PC-3 (cell line): ENCODE measurements around the gene HPSE2. TPM values are rescaled to one million over a fixed set of nuclear protein-coding genes. Genes with fewer than 3 reads are reported as not detected.

Experiments
- ATAC-seq: fragments of 200-7000 bp; cut with Tn5 transposase; 2 replicates; pipeline ENCODE4 v1.9.1; 2020; ENCODE audit warnings: mild to moderate bottlenecking, moderate library complexity
- BruUV-seq: library from RNA; stranded (reverse); fragments of 400-500 nt; replicated peaks from 2 replicates; lab custom pipeline; 2021; lab: Mats Ljungman, UMichigan
- CTCF ChIA-PET: fragments of 300-600 bp; sonication (Branson Sonifier 250); formaldehyde crosslinking; loops from one replicate; lab custom pipeline; 2022; ENCODE audit warnings: antibody characterized with exemption; lab: Charles Lee
- POLR2A ChIA-PET: fragments of 300-600 bp; sonication (Branson Sonifier 250); formaldehyde crosslinking; loops from one replicate; lab custom pipeline; 2022; ENCODE audit warnings: antibody characterized with exemption; ENCODE audit not compliant: unreplicated experiment; lab: Charles Lee
- DNase-seq: peaks from one replicate; pipeline ENCODE4 v3.0.0-alpha.2; 2015
- H2AFZ ChIP-seq: fragments of 300-600 bp; sonication (generic); 2 replicates; pipeline ENCODE4 v1.6.0; 2016; ENCODE audit warnings: antibody characterized with exemption, low read length
- H3F3A ChIP-seq: fragments of 300-600 bp; sonication (generic); one replicate; pipeline ENCODE4 v1.6.0; 2017; ENCODE audit warnings: antibody characterized with exemption, low read length, control low read depth, mild to moderate bottlenecking; ENCODE audit not compliant: unreplicated experiment
- H3K27ac ChIP-seq: fragments of 300-600 bp; sonication (generic); 2 replicates; pipeline ENCODE4 v1.5.1; 2016; ENCODE audit warnings: mild to moderate bottlenecking, low read length
- H3K27me3 ChIP-seq: fragments of 300-600 bp; sonication (generic); 2 replicates; pipeline ENCODE4 v1.6.1; 2016; ENCODE audit warnings: low read length, mixed read lengths
- H3K36me3 ChIP-seq: fragments of 300-600 bp; sonication (generic); 2 replicates; pipeline ENCODE4 v1.6.1; 2016; ENCODE audit warnings: low read depth, mixed run types, low read length, mixed read lengths
- H3K4me1 ChIP-seq: fragments of 300-600 bp; sonication (generic); 2 replicates; pipeline ENCODE4 v1.5.1; 2016; ENCODE audit warnings: low read length; ENCODE audit not compliant: insufficient read depth
- H3K4me2 ChIP-seq: fragments of 300-600 bp; sonication (generic); 2 replicates; pipeline ENCODE4 v1.6.0; 2016; ENCODE audit warnings: low read length
- H3K4me3 ChIP-seq: fragments of 300-600 bp; sonication (generic); 2 replicates; pipeline ENCODE4 v1.5.1; 2016; ENCODE audit warnings: mild to moderate bottlenecking, low read length, mixed read lengths
- H3K79me2 ChIP-seq: fragments of 300-600 bp; sonication (generic); 2 replicates; pipeline ENCODE4 v1.6.1; 2017; ENCODE audit warnings: low read length, mixed read lengths
- H3K9ac ChIP-seq: fragments of 300-600 bp; sonication (generic); 2 replicates; pipeline ENCODE4 v1.6.0; 2016; ENCODE audit warnings: mild to moderate bottlenecking, low read length
- H3K9me2 ChIP-seq: fragments of 300-600 bp; sonication (generic); replicated peaks from 2 replicates; pipeline ENCODE4 v1.6.1; 2016; ENCODE audit warnings: mixed run types, low read length, mixed read lengths
- H3K9me3 ChIP-seq: fragments of 300-600 bp; sonication (generic); 2 replicates; pipeline ENCODE4 v1.6.1; 2016; ENCODE audit warnings: low read length, mixed read lengths
- H4K20me1 ChIP-seq: fragments of 300-600 bp; sonication (generic); 2 replicates; pipeline ENCODE4 v1.6.1; 2016; ENCODE audit warnings: low read length, mixed read lengths
- EZH2 ChIP-seq: fragments of 300-600 bp; sonication (generic); IDR thresholded peaks from one replicate; pipeline ENCODE4 v1.6.1; 2017; ENCODE audit warnings: antibody characterized with exemption, mild to moderate bottlenecking, low read length; ENCODE audit not compliant: unreplicated experiment
- EZH2phosphoT487 ChIP-seq: fragments of 300-600 bp; sonication (generic); IDR thresholded peaks from 2 replicates; pipeline ENCODE4 v1.6.1; 2018; ENCODE audit warnings: mild to moderate bottlenecking, antibody characterized with exemption, low read length, borderline replicate concordance
- intact Hi-C: fragments of 100-400 bp; cut with micrococcal nuclease; formaldehyde crosslinking; loops from 2 replicates; pipeline ENCODE4 v1.9.0; 2023
- total RNA-seq: library from RNA; depleted of rRNA; stranded (reverse); fragments of >200 nt; gene quantifications from 2 replicates; pipeline ENCODE4 v1.2.3, GENCODE V29; 2014
- TF ChIP-seq, protein P1 (sequence below): fragments of 300-600 bp; sonication (generic); conservative IDR thresholded peaks from 2 replicates; pipeline ENCODE4 v1.5.1; 2017; ENCODE audit warnings: antibody characterized with exemption, low read depth, mild to moderate bottlenecking, low read length

HPSE2 gene
- total RNA-seq, 1 experiment from 2014 or later = 0.15 TPM

DNA sequence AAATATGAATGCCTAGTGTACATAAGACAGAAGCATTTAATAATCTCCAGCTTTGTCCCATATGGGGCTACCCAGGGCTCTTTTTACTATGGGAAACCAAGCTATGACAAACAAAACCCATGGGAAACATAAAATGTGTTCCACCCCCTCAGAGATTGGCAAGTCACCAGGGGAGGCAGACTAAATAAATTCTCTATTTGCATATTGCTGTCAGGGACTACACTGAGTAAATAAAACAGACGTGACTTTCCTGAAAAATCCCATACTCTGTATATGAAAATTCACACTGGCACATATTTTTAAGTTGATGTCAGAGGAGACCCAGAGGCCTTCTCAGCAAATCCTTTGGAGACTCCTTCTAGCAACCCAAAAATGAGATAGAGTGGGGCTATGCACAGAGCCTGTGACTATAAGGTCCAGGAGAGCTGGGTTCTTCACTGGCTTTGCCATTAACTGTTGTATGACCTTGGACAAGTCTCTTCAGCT, 44.0 kb upstream of the HPSE2 start:
- peak; percentile 88 for DNase-seq
- H3K4me3 ChIP-seq = no peak overlapping the region
- no TSS peak for BruUV-seq
- H3K27me3 ChIP-seq = no peaks in the 10 kb centered on the region
- peak overlapping the region; percentile 27 for H3K4me2 ChIP-seq
- intact Hi-C loops = loop anchor here (2.0 to 10.0 kb wide), 3 partner anchors 57 to 487 kb away; no protein-coding TSS in a partner anchor
- no peaks in the 10 kb centered on the region for H3K79me2 ChIP-seq
- ChIA-PET CTCF (interaction anchor here (0.6 to 0.7 kb wide), 2 partner anchors 689 to 813 kb away, joined by 3 to 4 read pairs; no protein-coding TSS in a partner anchor), POLR2A (interaction anchor here (0.6 kb wide), 1 partner anchor 262 kb away, joined by 3 read pairs; no protein-coding TSS in a partner anchor)
- no peaks in the 10 kb centered on the region for H3K9me2 ChIP-seq
- H3K36me3 ChIP-seq = no peaks in the 10 kb centered on the region
- peaks cover 22% of the 10 kb centered on the region for H3K4me1 ChIP-seq
- no peaks in the 10 kb centered on the region for H3F3A ChIP-seq
- TF ChIP-seq EZH2phosphoT487 = no peak
- no peak for TF ChIP-seq EZH2
- TF ChIP-seq, protein P1, sequence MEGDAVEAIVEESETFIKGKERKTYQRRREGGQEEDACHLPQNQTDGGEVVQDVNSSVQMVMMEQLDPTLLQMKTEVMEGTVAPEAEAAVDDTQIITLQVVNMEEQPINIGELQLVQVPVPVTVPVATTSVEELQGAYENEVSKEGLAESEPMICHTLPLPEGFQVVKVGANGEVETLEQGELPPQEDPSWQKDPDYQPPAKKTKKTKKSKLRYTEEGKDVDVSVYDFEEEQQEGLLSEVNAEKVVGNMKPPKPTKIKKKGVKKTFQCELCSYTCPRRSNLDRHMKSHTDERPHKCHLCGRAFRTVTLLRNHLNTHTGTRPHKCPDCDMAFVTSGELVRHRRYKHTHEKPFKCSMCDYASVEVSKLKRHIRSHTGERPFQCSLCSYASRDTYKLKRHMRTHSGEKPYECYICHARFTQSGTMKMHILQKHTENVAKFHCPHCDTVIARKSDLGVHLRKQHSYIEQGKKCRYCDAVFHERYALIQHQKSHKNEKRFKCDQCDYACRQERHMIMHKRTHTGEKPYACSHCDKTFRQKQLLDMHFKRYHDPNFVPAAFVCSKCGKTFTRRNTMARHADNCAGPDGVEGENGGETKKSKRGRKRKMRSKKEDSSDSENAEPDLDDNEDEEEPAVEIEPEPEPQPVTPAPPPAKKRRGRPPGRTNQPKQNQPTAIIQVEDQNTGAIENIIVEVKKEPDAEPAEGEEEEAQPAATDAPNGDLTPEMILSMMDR = no peak
- peak; percentile 90 for ATAC-seq
- H2AFZ ChIP-seq = no peak overlapping the region
- H4K20me1 ChIP-seq = no peaks in the 10 kb centered on the region
- H3K9me3 ChIP-seq = no peaks in the 10 kb centered on the region
- H3K27ac ChIP-seq = peak overlapping the region; percentile 87
- H3K9ac ChIP-seq = peak overlapping the region; percentile 60

DNA sequence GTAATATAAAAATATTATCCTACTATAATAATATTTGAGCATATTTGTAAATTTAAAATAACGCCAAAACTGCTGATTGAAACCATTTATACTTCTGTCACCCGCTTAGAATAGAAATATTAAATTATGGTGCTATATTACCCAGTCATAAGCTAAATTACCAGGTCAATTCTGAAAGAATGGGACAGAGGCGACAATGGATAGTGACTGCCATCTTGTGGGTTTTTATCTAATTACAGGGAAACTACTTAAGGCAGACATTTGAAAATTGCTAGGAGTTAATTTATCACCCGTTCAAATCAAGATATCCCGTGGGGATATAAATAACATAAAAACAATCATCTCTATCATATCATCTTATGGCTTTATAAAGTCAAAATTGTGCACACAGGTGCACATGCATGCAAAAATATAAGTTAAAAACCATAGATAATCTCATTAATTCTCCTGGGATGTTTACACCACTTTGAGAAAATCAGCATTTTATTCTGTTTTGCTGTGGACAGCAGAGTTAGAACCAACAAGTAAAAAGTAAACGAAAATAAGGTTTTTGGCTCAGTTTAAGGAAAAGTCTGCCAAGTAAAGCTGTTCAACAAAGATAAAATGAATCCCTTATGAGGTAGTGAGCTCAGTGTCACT, 41.3 kb upstream of the HPSE2 start:
- no peaks in the 10 kb centered on the region for H3K9me2 ChIP-seq
- H3K79me2 ChIP-seq = no peaks in the 10 kb centered on the region
- H3K4me3 ChIP-seq = no peak overlapping the region
- no peaks in the 10 kb centered on the region for H3K9me3 ChIP-seq
- BruUV-seq = no TSS peak
- intact Hi-C loops = loop anchor here (2.0 to 10.0 kb wide), 3 partner anchors 422 to 810 kb away; no protein-coding TSS in a partner anchor
- DNase-seq (peak; percentile 56), ATAC-seq (no peak)
- no peak overlapping the region for H3K4me2 ChIP-seq
- ChIA-PET CTCF (interaction anchor here (1.0 kb wide), 1 partner anchor 30 kb away, joined by 6 read pairs; no protein-coding TSS in a partner anchor), POLR2A (no interaction called here)
- TF ChIP-seq EZH2 (no peak), EZH2phosphoT487 (no peak)
- TF ChIP-seq, protein P1 = peak; percentile 70
- no peaks in the 10 kb centered on the region for H3K27me3 ChIP-seq
- H3K9ac ChIP-seq = no peak overlapping the region
- H3K4me1 ChIP-seq = peaks cover 22% of the 10 kb centered on the region
- H2AFZ ChIP-seq = no peak overlapping the region
- H3K36me3 ChIP-seq = no peaks in the 10 kb centered on the region
- H3F3A ChIP-seq = no peaks in the 10 kb centered on the region
- H3K27ac ChIP-seq = no peak overlapping the region
- H4K20me1 ChIP-seq = no peaks in the 10 kb centered on the region

DNA sequence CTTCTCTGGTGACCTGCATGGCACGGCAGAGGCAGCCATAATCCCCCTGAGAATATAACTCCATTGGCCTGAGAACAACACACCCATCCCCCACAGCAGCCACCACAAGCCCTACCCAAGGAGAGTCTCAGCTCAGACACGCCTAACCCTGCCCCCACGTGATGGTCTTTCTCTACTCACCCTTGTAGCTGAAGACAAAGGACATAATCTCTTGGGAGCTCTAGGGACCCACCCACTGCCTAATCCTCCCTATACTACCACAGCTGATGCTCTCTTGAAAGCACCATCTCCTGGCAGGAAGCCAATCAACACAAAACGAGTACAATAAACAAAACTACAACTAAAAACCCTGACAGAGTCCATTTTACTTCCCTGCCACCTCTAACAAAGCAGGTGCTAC, 30.7 kb upstream of the HPSE2 start:
- ChIA-PET POLR2A (no interaction called here), CTCF (no interaction called here)
- H3K4me3 ChIP-seq = no peak overlapping the region
- no peaks in the 10 kb centered on the region for H4K20me1 ChIP-seq
- H3K9me2 ChIP-seq = no peaks in the 10 kb centered on the region
- H3K79me2 ChIP-seq = no peaks in the 10 kb centered on the region
- H3K4me1 ChIP-seq = no peaks in the 10 kb centered on the region
- no peak overlapping the region for H3K4me2 ChIP-seq
- H3K27me3 ChIP-seq = 0 out of 2 replicates have a peak, but pooled peaks cover 3% of the 10 kb centered on the region
- no peak overlapping the region for H3K27ac ChIP-seq
- TF ChIP-seq, protein P1 = no peak
- TF ChIP-seq EZH2 (no peak), EZH2phosphoT487 (no peak)
- BruUV-seq = no TSS peak
- intact Hi-C loops = no loop called here
- no peak overlapping the region for H2AFZ ChIP-seq
- ATAC-seq (no peak), DNase-seq (no peak)
- no peaks in the 10 kb centered on the region for H3K9me3 ChIP-seq
- H3K36me3 ChIP-seq = no peaks in the 10 kb centered on the region
- no peaks in the 10 kb centered on the region for H3F3A ChIP-seq
- no peak overlapping the region for H3K9ac ChIP-seq
